CD4-positive, alpha-beta T cell (primary cell): ENCODE measurements around the gene UBE2D2. TPM values are rescaled to one million over a fixed set of nuclear protein-coding genes. Genes with fewer than 3 reads are reported as not detected.

Source experiments
- ATAC-seq: fragments of 200-7000 bp; cut with Tn5 transposase; one replicate; pipeline ENCODE4 v1.10.0; 2022; ENCODE audit warnings: mild to moderate bottlenecking; ENCODE audit not compliant: poor library complexity
- CTCF ChIA-PET: fragments of 350-600 bp; sonication (Branson Sonifier 250); formaldehyde crosslinking; loops from one replicate; lab custom pipeline; 2021; ENCODE audit warnings: antibody characterized with exemption, inconsistent platforms; lab: Charles Lee
- POLR2A ChIA-PET: fragments of 350-600 bp; sonication (Branson Sonifier 250); formaldehyde crosslinking; loops from one replicate; lab custom pipeline; 2021; ENCODE audit warnings: antibody characterized with exemption, inconsistent platforms; lab: Charles Lee
- DNase-seq, 14 experiments: peaks; one replicate each; pipeline ENCODE4 v3.0.0-alpha.2; 2013 to 2020; ENCODE audit warnings: mixed read lengths in 2 of 14
- H3K27ac ChIP-seq, 2 donors: one replicate each; pipeline versions ENCODE4 v1.5.1 to v1.7.0; 2013; ENCODE audit warnings: low read length in 2 of 2, low read depth in 1 of 2, mild to moderate bottlenecking in 1 of 2
- H3K27me3 ChIP-seq, 2 experiments: 1 replicate in 1 of 2; 2 replicates in 1 of 2; pipeline versions ENCODE4 v1.6.1 to v1.7.0; 2013; ENCODE audit warnings: low read length in 2 of 2, control low read depth in 1 of 2, mild to moderate bottlenecking in 1 of 2, moderate library complexity in 1 of 2; ENCODE audit not compliant: insufficient read depth in 2 of 2, control insufficient read depth in 1 of 2
- H3K36me3 ChIP-seq: one replicate; pipeline ENCODE4 v1.6.1; 2013; ENCODE audit warnings: low read length, control low read depth; ENCODE audit not compliant: insufficient read depth
- H3K4me1 ChIP-seq: one replicate; pipeline ENCODE4 v1.6.1; 2013; ENCODE audit warnings: low read length, control low read depth; ENCODE audit not compliant: insufficient read depth
- H3K4me3 ChIP-seq: one replicate; pipeline ENCODE4 v1.5.1; 2013; ENCODE audit warnings: mild to moderate bottlenecking, low read length, moderate library complexity
- H3K9me3 ChIP-seq, 2 experiments: 1 replicate in 1 of 2; 2 replicates in 1 of 2; pipeline versions ENCODE4 v1.6.1 to v1.7.0; 2013; ENCODE audit warnings: low read length in 2 of 2, mild to moderate bottlenecking in 2 of 2, control low read depth in 1 of 2, moderate library complexity in 1 of 2; ENCODE audit not compliant: control insufficient read depth in 1 of 2, insufficient read depth in 1 of 2
- H3K27ac Mint-ChIP-seq: one replicate; pipeline ENCODE4 v1.8.0; 2020; ENCODE audit warnings: mixed read lengths
- H3K27me3 Mint-ChIP-seq: one replicate; pipeline ENCODE4 v1.8.0; 2021; ENCODE audit warnings: mixed read lengths
- H3K36me3 Mint-ChIP-seq: one replicate; pipeline ENCODE4 v1.8.0; 2021; ENCODE audit warnings: low read depth, mixed read lengths
- H3K4me1 Mint-ChIP-seq: one replicate; pipeline ENCODE4 v1.8.0; 2021; ENCODE audit warnings: low read depth, mixed read lengths
- H3K4me3 Mint-ChIP-seq: one replicate; pipeline ENCODE4 v1.8.0; 2020; ENCODE audit warnings: mild to moderate bottlenecking, mixed read lengths
- H3K9me3 Mint-ChIP-seq: one replicate; pipeline ENCODE4 v1.8.0; 2020; ENCODE audit warnings: mixed read lengths
- CTCF ChIP-seq: fragments of 200-600 bp; IDR thresholded peaks from one replicate; pipeline ENCODE4 v1.8.0; 2022; ENCODE audit warnings: antibody characterized with exemption, mild to moderate bottlenecking
- intact Hi-C, 2 experiments: fragments of 100-400 bp; cut with DNase I in 1 of 2; cut with micrococcal nuclease in 1 of 2; formaldehyde crosslinking; loops; one replicate each; pipeline versions ENCODE4 v1.15.1 to v1.9.0; 2023 to 2025; cut with DNase I, micrococcal nuclease
- total RNA-seq, 174 experiments: library from RNA in 2 of 174; stranded (reverse) in 2 of 174; gene quantifications; one replicate each; pipeline ENCODE4 v1.2.3 and lab custom pipeline; 2021 to 2026

The UBE2D2 gene
- total RNA-seq, 2 experiments from 2014 or later = 164 to 174 TPM

- no peaks in the 10 kb centered on the region for H3K36me3 Mint-ChIP-seq
Measured at GRCh38 chr5:139671096-139671841, 110.1 kb downstream of the UBE2D2 start.

GRCh38 chr5:139675213-139675612 is 114.1 kb downstream of the UBE2D2 start:
- Histone ChIP-seq H3K36me3 (no peaks in the 10 kb centered on the region), H3K9me3 (no peaks in the 10 kb centered on the region), H3K27ac (no peak overlapping the region), H3K4me1 (peaks cover 15% of the 10 kb centered on the region), H3K4me3 (no peak overlapping the region), H3K27me3 (no peaks in the 10 kb centered on the region)
- Mint-ChIP-seq H3K4me1 (peaks cover 6% of the 10 kb centered on the region), H3K9me3 (no peaks in the 10 kb centered on the region), H3K36me3 (no peaks in the 10 kb centered on the region), H3K27ac (peak overlapping the region; percentile 1), H3K4me3 (no peak overlapping the region), H3K27me3 (no peaks in the 10 kb centered on the region)
- no peak for ATAC-seq
- DNase-seq = no peak
- intact Hi-C loops = no loop called here
- POLR2A ChIA-PET = interaction anchor here (0.5 kb wide), 1 partner anchor 113 kb away, joined by 3 read pairs; no protein-coding TSS in a partner anchor
- CTCF ChIA-PET = no interaction called here
- TF ChIP-seq CTCF = no peak

More at GRCh38 chr5:139671096-139671841, 110.1 kb downstream of the UBE2D2 start:
- Histone ChIP-seq H3K27me3 (no peaks in the 10 kb centered on the region), H3K27ac (no peak overlapping the region), H3K4me3 (no peak overlapping the region), H3K9me3 (no peaks in the 10 kb centered on the region), H3K36me3 (no peaks in the 10 kb centered on the region), H3K4me1 (peaks cover 53% of the 10 kb centered on the region)
- Mint-ChIP-seq H3K4me3 (no peak overlapping the region), H3K27me3 (no peaks in the 10 kb centered on the region), H3K9me3 (no peaks in the 10 kb centered on the region), H3K4me1 (peaks cover 40% of the 10 kb centered on the region), H3K27ac (no peak overlapping the region)
- TF ChIP-seq CTCF = no peak
- CTCF ChIA-PET = no interaction called here
- DNase-seq = no peak
- ATAC-seq = no peak
- intact Hi-C loops = no loop called here
- POLR2A ChIA-PET = no interaction called here

GRCh38 chr5:139675825-139676224 is 114.7 kb downstream of the UBE2D2 start:
- Mint-ChIP-seq H3K9me3 (no peaks in the 10 kb centered on the region), H3K4me1 (no peaks in the 10 kb centered on the region), H3K4me3 (no peak overlapping the region), H3K27me3 (no peaks in the 10 kb centered on the region), H3K27ac (no peak overlapping the region), H3K36me3 (no peaks in the 10 kb centered on the region)
- ATAC-seq (no peak), DNase-seq (no peak)
- intact Hi-C loops = no loop called here
- ChIA-PET POLR2A (no interaction called here), CTCF (no interaction called here)
- no peak for TF ChIP-seq CTCF
- Histone ChIP-seq H3K4me3 (no peak overlapping the region), H3K27ac (no peak overlapping the region), H3K9me3 (no peaks in the 10 kb centered on the region), H3K4me1 (peaks cover 9% of the 10 kb centered on the region), H3K36me3 (no peaks in the 10 kb centered on the region), H3K27me3 (no peaks in the 10 kb centered on the region)
